NCI-H2029 treated with DMSO at 0.1 percent for 48 hours (cell line): ENCODE results near the gene NUFIP2.
"Not testable (repeated sequence)": the region's sequence is repeated elsewhere in the genome, so short reads cannot be mapped to it uniquely, and the experiment has no call there.

Source experiments
- DNase-seq: peaks from one replicate; lab custom pipeline; 2025; lab: John Stamatoyannopoulos, UW

NUFIP2 gene

GRCh38 chr17:29238133-29238850 is 55.7 kb downstream of the NUFIP2 start:
- no peak for DNase-seq

GRCh38 chr17:29237476-29238132 is 56.3 kb downstream of the NUFIP2 start:
- DNase-seq, result no peak

GRCh38 chr17:29235904-29236303 is 58.0 kb downstream of the NUFIP2 start:
- no peak for DNase-seq

- not testable (repeated sequence) for DNase-seq
Measured at GRCh38 chr17:29234972-29235371, 59.0 kb downstream of the NUFIP2 start.

GRCh38 chr17:29233301-29233700 is 60.6 kb downstream of the NUFIP2 start:
- DNase-seq, result no peak

- DNase-seq, result no peak
Measured at GRCh38 chr17:29225396-29225795, 68.6 kb downstream of the NUFIP2 start.

- DNase-seq, result not testable (repeated sequence)
Measured at GRCh38 chr17:29221338-29221737, 72.6 kb downstream of the NUFIP2 start.

- DNase-seq, result peak; percentile 25
Measured at GRCh38 chr17:29219378-29220047, 74.4 kb downstream of the NUFIP2 start.

GRCh38 chr17:29216856-29217255 is 77.1 kb downstream of the NUFIP2 start:
- DNase-seq, result no peak

- no peak for DNase-seq
Measured at GRCh38 chr17:29216181-29216580, 77.8 kb downstream of the NUFIP2 start.

- DNase-seq, result no peak
Measured at GRCh38 chr17:29215717-29216116, 78.2 kb downstream of the NUFIP2 start.

- no peak for DNase-seq
Measured at GRCh38 chr17:29215174-29215573, 78.8 kb downstream of the NUFIP2 start.

- no peak for DNase-seq
Measured at GRCh38 chr17:29214215-29215146, 79.5 kb downstream of the NUFIP2 start.

- no peak for DNase-seq
Measured at GRCh38 chr17:29212681-29213121, 81.2 kb downstream of the NUFIP2 start.

GRCh38 chr17:29212094-29212631 is 81.8 kb downstream of the NUFIP2 start:
- DNase-seq, result no peak

- no peak for DNase-seq
Measured at GRCh38 chr17:29210879-29211278, 83.1 kb downstream of the NUFIP2 start.

GRCh38 chr17:29209073-29209472 is 84.9 kb downstream of the NUFIP2 start:
- no peak for DNase-seq

- DNase-seq, result no peak
Measured at GRCh38 chr17:29207975-29208374, 86.0 kb downstream of the NUFIP2 start.
